K562 (cell line): ENCODE data around the gene SETDB1. TPM values are rescaled to one million over a fixed set of nuclear protein-coding genes. Genes with fewer than 3 reads are reported as not detected.

Experiments used
- CEBPG ChIP-seq, 3 experiments: fragments of 200-800 bp in 1 of 3; sonication (Bioruptor generic) in 1 of 3; sonication (generic) in 1 of 3; formaldehyde crosslinking in 1 of 3; IDR thresholded peaks in 2 of 3; conservative IDR thresholded peaks in 1 of 3; 2 replicates each; pipeline versions ENCODE4 v1.6.1 to v1.8.0; 2016 to 2022; ENCODE audit warnings: missing compliant biosample characterization in 2 of 3, missing genetic modification characterization in 2 of 3, mild to moderate bottlenecking in 1 of 3, missing genetic modification reagents in 1 of 3
- ELF4 ChIP-seq: fragments of 450-650 bp; formaldehyde crosslinking; IDR thresholded peaks from 2 replicates; pipeline ENCODE4 v1.4.0; 2022; ENCODE audit warnings: missing genetic modification characterization
- FOXM1 ChIP-seq, 2 experiments: fragments of 450-650 bp in 1 of 2; sonication (generic) in 1 of 2; formaldehyde crosslinking in 1 of 2; IDR thresholded peaks; 2 replicates each; pipeline versions ENCODE4 v1.6.1 to v1.9.0; 2017 to 2022; ENCODE audit warnings: low read depth in 2 of 2, mild to moderate bottlenecking in 2 of 2, missing genetic modification reagents in 1 of 2, moderate library complexity in 1 of 2
- GTF2B ChIP-seq: IDR thresholded peaks from 2 replicates; pipeline ENCODE4 v1.6.1; 2011; ENCODE audit not compliant: insufficient read length; ENCODE audit errors: extremely low read depth
- HCFC1 ChIP-seq: IDR thresholded peaks from 2 replicates; pipeline ENCODE4 v1.6.1; 2012; ENCODE audit warnings: low read depth, low read length, improper control_type of control experiment
- HSF4 ChIP-seq: fragments of 250-450 bp; sonication (Bioruptor Pico); IDR thresholded peaks from 2 replicates; pipeline ENCODE4 v2.1.2; 2022; ENCODE audit warnings: mild to moderate bottlenecking, moderate library complexity, borderline replicate concordance
- MCM5 ChIP-seq: fragments of 450-650 bp; IDR thresholded peaks from 2 replicates; pipeline ENCODE4 v1.6.1; 2016; ENCODE audit warnings: low read depth
- MTA3 ChIP-seq: fragments of 450-650 bp; formaldehyde crosslinking; IDR thresholded peaks from 2 replicates; pipeline ENCODE4 v1.6.1; 2017; ENCODE audit warnings: mild to moderate bottlenecking, borderline replicate concordance
- NCOA6 ChIP-seq: fragments of 450-650 bp; IDR thresholded peaks from 2 replicates; pipeline ENCODE4 v1.6.1; 2017; ENCODE audit warnings: mild to moderate bottlenecking
- NRF1 ChIP-seq, 2 experiments: fragments of 450-650 bp; IDR thresholded peaks in 1 of 2; conservative IDR thresholded peaks in 1 of 2; 2 replicates each; pipeline ENCODE4 v1.6.1; 2014; ENCODE audit warnings: mild to moderate bottlenecking in 2 of 2
- PTRF ChIP-seq: fragments of 450-650 bp; IDR thresholded peaks from 2 replicates; pipeline ENCODE4 v1.6.1; 2016; ENCODE audit warnings: mild to moderate bottlenecking, missing genetic modification characterization, missing compliant biosample characterization
- SIN3A ChIP-seq, 2 experiments: fragments of 150-350 bp in 1 of 2; IDR thresholded peaks; 2 replicates each; pipeline ENCODE4 v1.6.1; 2011 to 2016; ENCODE audit warnings: borderline replicate concordance in 2 of 2, low read depth in 2 of 2, low read length in 2 of 2, mild to moderate bottlenecking in 2 of 2, moderate library complexity in 2 of 2; ENCODE audit not compliant: control insufficient read depth in 1 of 2
- SPI1 ChIP-seq: IDR thresholded peaks from 2 replicates; pipeline ENCODE4 v1.6.1; 2011; ENCODE audit warnings: low read depth, low read length, control low read depth, borderline replicate concordance
- SRF ChIP-seq, 2 experiments: fragments of 250-450, 450-650 bp in 1 of 2; sonication (Bioruptor Pico) in 1 of 2; sonication (generic) in 1 of 2; formaldehyde crosslinking; IDR thresholded peaks; 2 replicates each; pipeline versions ENCODE4 v1.5.0 to v1.5.1; 2020 to 2022; ENCODE audit warnings: mild to moderate bottlenecking in 1 of 2, missing genetic modification reagents in 1 of 2
- STAT5B ChIP-seq: fragments of 250-450 bp; sonication (Bioruptor Pico); IDR thresholded peaks from 2 replicates; pipeline ENCODE4 v1.8.0; 2021; ENCODE audit warnings: mild to moderate bottlenecking, inconsistent platforms
- TAF7 ChIP-seq: fragments of 450-650 bp; IDR thresholded peaks from 2 replicates; pipeline ENCODE4 v1.6.1; 2016; ENCODE audit warnings: missing genetic modification characterization, missing compliant biosample characterization
- THRB ChIP-seq: fragments of 450-650 bp; formaldehyde crosslinking; conservative IDR thresholded peaks from 2 replicates; pipeline ENCODE4 v1.4.0; 2022; ENCODE audit warnings: mild to moderate bottlenecking, missing genetic modification characterization
- ZBTB34 ChIP-seq: fragments of 250-450 bp; sonication (Bioruptor Pico); IDR thresholded peaks from 2 replicates; pipeline ENCODE4 v1.8.0; 2021; ENCODE audit warnings: mild to moderate bottlenecking, moderate library complexity
- ZNF140 ChIP-seq: fragments of 250-450 bp; sonication (Bioruptor Pico); IDR thresholded peaks from 2 replicates; pipeline ENCODE4 v1.8.0; 2021; ENCODE audit warnings: moderate library complexity, mild to moderate bottlenecking, inconsistent platforms
- ZZZ3 ChIP-seq: fragments of 450-650 bp; IDR thresholded peaks from 2 replicates; pipeline ENCODE4 v1.6.1; 2016; ENCODE audit warnings: antibody characterized with exemption, mild to moderate bottlenecking, moderate library complexity
- polyA plus RNA-seq, 8 experiments: library from polyadenylated mRNA; depleted of rRNA in 4 of 8; stranded (reverse) in 5 of 8; unstranded in 3 of 8; fragments of >200 nt; fragmentation: Nextera tagmentation in 2 of 8; fragmentation: Illumina TruSeq in 1 of 8; extraction: Ambion mirVana in 2 of 8; extraction: Trizol in 1 of 8; gene quantifications; 2 replicates each; pipeline versions ENCODE4 v1.2.1 to v1.2.3, GENCODE V29; 2011 to 2014; ENCODE audit warnings: inconsistent platforms in 1 of 8, missing spikeins in 1 of 8
- total RNA-seq, 7 experiments: library from RNA; depleted of rRNA in 6 of 7; stranded (reverse); fragments of >200 nt in 6 of 7; fragmentation: Illumina TruSeq in 2 of 7; extraction: Trizol in 2 of 7; gene quantifications; 2 replicates each; pipeline versions ENCODE4 v1.2.1 to v1.2.3, GENCODE V29; 2011 to 2021; ENCODE audit warnings: low replicate concordance in 1 of 7

SETDB1 gene
- total and polyA plus RNA-seq, 9 of the 15 experiments (the other 6 are each of a cell fraction or from before 2014, with no cell fraction given), result 21.5 to 64.4 (median 42.0) TPM

- TF ChIP-seq GTF2B (no peak), NCOA6 (no peak), FOXM1 (IDR thresholded peaks at IDR 0.05; ENCODE audit: low read depth) (peak; percentile 59; the same call in 1 of the 2 replicates), FOXM1 (CRISPR knock-in tag; IDR thresholded peaks at IDR 0.05; ENCODE audit: low read depth) (no peak), SPI1 (peak; percentile 73), CEBPG (CRISPR knock-in tag; IDR thresholded peaks at IDR 0.05) (no peak), CEBPG (tag; conservative IDR thresholded peaks at IDR 0.05 in 1 of 2, IDR thresholded peaks at IDR 0.05 in 1 of 2) (no peak), THRB (CRISPR knock-in tag) (peak; percentile 79; the same call in 1 of the 2 replicates), HSF4 (no peak), MTA3 (peak; percentile 99), ELF4 (CRISPR knock-in tag) (0 out of 2 replicates have a peak, but pooled peaks have one; percentile 74), ZZZ3 (no peak), NRF1 (conservative IDR thresholded peaks at IDR 0.05 in 1 of 2, IDR thresholded peaks at IDR 0.05 in 1 of 2) (peak; percentile 90 to 91), TAF7 (peak; percentile 61; the same call in 1 of the 2 replicates), STAT5B (CRISPR knock-in tag) (no peak), ZBTB34 (no peak), SIN3A (IDR thresholded peaks at IDR 0.05; ENCODE audit: borderline replicate concordance in 2 of 2, control insufficient read depth in 1 of 2, low read depth in 2 of 2, low read length in 2 of 2) (peak; percentile 67 to 73; a peak in 1 of 4 replicates), PTRF (tag) (no peak), SRF (CRISPR knock-in tag; IDR thresholded peaks at IDR 0.05) (no peak; a peak in 1 of 4 replicates), ZNF140 (CRISPR knock-in tag) (no peak), HCFC1 (peak; percentile 80), MCM5 (no peak)
These were observed at the start of gene SETDB1 (continued) for GRCh38 chr1:150926097-150926741.
